GM21825 (cell line): ENCODE data around the gene BTG2.
"Not testable (repeated sequence)": the region's sequence is repeated elsewhere in the genome, so short reads cannot be mapped to it uniquely, and the experiment has no call there.

Experiments
- ATAC-seq: cut with Tn5 transposase; IDR thresholded peaks from one replicate; pipeline ENCODE4 v1.9.1; 2021; ENCODE audit warnings: mild to moderate bottlenecking, moderate library complexity; ENCODE audit not compliant: unreplicated experiment

The BTG2 gene

DNA sequence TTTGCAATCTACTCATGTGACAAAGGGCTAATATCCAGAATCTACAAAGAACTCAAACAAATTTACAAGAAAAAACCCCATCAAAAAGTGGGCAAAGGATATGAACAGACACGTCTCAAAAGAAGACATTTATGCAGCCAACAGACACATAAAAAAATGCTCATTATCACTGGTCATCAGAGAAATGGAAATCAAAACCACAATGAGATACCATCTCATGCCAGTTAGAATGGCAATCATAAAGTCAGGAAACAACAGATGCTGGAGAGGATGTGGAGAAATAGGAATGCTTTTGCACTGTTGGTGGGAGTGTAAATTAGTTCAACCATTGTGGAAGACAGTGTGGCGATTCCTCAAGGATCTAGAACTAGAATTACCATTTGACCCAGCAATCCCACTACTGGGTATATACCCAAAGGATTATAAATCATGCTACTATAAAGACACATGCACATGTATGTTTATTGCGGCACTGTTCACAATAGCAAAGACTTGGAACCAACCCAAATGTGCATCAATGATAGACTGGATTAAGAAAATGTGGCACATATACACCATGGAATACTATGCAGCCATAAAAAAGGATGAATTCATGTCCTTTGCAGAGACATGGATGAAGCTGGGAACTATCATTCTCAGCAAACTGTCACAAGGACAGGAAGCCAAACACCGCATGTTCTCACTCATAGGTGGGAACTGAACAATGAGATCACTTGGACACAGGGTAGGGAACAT lies 8.9 kb downstream of the BTG2 start:
- not testable (repeated sequence) for ATAC-seq

DNA sequence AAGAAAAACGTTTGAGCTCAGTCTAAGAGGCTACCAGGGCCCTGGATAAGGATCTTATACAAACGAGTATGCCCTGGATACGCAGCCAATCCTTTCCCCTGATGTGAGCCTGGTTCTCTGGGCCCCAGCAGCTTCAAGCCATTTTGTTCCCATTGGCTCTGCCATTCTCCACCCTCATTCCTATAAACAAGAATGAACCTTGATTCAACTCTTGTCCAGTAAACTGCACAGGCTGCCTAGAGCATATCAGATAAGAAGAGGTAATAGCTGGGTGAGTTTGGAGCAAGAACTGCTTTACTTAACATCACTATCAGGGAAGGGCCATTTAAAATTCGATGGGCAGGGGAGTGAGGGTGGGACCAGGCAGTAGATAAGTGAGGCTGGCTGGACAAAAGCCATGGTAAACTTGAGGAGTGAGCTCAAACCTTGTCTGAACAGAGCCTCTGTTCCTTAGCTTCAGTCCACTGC lies 11.3 kb downstream of the BTG2 start:
- no peak for ATAC-seq

DNA sequence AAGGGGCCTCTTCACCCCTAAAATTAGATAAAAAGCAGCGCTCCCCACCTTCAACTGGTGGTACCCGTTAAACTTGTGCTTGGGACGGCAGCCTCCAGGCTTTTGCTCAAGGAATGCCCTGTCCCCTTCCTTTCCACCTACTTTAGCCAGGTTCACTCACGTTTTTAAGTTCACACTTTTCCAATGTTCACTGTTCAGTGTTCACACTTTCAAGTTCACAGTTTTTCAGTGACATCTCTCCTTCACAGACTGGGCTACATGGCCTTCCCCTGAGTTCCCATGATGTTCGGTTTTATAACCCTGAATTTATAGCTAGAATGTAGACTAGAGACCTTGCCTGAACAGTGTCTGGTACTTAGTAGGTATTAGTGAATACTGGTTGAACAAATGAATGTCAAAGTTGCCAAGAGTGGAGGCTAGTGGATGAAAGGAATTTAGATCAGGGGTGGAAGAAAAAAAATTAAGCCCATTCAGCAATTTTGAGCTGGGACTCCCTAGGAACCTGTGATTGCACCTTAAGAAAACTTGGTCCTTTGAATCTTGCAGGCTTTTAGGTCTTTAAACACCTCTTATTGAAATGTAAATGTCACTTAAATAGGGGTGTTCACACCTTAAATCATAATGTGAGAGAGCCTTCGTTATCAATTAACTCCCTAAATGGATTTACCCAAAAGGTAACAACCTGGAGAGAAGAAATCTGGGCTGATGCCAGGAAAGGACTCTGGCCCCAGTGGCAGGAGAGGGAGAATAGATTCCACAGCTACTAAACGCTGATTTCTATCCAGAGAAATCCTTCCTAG lies 12.3 kb downstream of the BTG2 start:
- ATAC-seq = no peak

DNA sequence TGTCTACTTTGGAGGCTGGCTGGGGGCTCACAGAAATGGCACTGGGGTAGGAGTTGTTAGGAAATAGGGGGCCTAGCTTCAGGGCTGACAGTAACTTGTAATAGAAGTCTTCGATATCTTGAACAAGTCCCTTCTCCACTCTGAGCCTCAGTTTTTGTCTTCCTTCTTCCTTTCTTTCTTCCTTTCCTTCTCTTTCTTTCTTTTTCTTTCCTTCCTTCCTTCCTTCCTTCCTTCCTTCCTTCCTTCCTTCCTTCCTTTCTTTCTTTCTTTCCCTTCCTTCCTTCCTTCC lies 12.9 kb downstream of the BTG2 start:
- no peak for ATAC-seq

DNA sequence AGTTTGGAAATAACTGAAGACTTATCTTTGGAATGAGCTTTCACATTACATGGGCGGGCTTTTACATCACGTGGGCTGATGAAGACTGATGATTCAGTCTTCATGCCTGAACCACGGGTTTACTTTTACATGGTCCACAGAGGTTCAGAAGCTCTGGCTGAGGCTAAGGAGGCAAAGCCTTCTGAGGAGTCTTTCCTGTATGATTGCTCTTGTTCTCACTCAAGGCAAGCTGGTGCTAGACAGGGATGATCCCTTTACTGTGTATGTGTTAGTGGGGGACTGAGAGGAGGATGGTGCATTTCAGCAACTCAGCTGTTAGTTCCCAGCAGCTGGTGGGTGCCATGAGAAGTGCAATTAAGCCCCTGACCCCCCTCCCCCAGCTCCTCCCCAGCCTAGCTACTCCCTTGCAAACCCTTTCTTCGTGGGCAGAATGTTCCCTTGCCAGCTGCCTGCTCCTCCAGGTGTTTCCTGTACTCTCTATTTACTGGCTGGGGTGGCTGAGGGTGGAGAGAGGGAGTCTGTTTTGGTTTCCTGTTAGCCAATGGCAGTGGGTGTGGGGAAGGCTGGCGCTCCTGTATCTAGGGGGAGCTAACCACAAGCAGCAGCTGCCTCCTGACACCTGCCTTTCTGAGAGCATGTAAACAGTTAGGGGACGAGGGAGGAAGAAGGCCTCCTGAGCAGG lies 15.4 kb downstream of the BTG2 start:
- ATAC-seq = peak; percentile 59

DNA sequence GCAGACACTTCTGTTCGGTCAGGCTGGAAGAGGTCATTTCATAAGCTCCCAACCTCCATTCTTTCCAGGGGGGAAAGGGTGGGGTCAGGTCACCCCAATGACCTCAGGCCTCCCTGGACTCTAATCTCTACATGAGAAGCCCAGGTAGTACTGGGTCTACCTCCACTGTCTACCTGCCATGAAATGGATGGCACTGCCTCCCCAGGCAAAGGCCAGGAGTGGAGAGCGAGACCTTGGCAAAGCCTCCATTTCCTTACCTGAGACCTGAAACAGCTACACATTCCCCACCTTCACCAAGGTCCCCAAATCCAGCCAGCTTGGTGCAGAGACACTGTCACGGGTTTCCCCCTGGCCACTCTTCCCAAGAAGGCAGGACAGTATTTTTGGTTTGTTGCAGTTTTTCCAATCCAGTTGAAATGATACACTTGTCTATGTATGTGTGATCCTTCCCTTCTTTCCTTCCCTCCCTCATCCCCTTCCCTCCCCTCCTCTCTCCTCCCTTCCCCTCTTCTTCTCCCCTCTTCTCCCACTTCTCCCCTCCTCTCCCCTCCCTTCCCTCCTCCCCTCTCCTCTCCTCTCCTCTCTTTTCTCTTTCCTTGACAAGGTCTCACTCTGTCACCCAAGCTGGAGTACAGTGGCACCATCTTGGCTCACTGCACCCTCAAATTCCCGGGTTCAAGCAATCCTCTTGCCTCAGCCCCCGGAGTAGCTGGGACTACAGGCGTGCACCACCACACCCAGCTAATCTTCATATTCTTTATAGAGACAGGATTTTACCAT lies 16.1 kb downstream of the BTG2 start:
- ATAC-seq = no peak

DNA sequence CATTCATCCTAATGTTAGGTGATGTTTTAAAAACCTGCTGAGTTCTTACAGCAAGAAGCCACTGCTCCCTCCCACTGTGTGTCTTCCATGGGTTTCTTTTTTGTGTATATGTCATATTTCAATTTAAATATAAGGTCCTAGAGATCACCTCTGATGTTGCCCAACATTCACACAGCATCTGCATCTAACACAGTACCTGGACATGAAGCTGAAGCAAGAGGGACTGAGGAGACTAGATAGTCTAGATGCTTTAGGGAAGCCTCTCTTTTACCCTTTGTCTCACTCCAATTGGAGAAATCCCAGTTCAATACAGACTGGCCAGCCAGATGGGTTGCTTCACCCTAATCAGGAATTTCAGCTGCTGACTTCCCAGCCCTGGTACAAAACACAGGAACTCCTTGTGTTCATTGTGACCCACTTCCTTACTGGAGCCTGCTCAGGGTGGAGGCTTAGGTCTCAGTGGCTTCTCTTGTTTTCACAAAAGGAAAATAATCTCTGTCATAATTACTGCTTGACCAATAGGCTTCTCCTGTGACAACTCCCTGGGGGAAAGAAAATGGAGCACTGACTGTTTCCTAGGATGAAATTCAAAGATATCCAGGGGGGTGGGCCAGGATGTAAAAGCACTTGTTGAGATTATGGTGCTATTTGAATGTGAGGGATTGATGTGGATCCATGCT lies 17.3 kb downstream of the BTG2 start:
- ATAC-seq = no peak

DNA sequence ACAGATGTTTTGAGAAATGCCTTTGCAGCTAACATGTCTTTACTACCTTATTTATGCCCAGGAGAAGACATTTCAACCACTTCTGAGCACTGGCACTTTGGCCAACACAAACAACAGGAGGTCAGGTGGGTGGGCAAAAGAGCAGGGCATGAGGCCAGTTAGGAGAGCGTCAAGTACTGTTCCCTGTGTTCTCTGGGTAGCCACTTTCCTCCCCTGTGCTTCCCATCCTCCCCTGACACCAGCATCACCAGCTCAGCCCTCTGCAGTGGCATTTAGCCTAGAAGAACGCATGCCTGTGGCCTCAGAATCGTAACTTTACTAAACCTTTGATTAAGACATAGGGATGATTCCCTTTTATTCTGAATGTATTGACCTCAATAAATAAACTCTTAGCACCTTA lies 18.3 kb downstream of the BTG2 start:
- ATAC-seq = no peak

DNA sequence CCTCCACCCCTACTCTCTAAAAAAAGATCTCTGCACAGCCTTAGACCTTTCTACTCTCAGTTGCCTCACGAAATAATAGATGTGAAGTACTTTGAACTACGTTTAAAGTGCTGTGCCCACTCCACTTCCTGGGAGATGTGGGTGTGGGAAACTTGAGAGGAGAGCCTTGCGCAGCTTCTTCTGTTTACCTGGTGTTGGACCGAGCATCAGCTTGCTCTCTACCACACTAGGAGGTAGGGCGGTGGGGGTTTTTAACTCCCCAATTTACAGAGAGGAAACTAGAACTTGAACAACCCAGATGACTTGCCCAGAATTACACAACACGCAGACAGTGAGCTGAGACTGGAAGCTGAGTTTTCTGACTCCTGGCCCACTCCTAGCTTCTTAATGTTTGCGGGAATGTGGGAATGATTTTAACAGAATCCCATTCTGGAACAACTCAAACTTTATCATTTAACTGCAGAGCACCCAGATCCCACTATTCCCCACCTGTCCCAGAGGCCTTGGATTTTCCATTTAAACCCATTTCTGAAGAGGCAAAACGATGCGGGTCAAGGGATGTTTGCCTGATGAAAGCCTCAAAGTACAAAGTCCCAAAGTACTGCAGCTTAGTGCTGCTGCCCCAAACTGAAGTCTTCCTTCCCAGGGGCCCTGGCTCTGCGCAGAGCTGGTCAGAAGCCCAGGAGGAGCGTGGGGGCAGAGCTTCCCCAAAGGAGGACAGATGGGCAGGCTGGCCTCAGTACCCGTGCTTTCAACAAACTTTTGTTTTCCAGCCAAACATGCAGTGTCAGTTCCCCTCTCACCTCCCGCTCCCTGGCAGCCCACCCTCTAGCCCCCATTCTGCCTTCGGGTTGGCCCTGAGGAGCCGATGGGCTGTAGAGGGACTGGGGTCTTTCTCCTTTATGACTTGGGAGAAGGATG lies 19.0 kb downstream of the BTG2 start:
- ATAC-seq = no peak

DNA sequence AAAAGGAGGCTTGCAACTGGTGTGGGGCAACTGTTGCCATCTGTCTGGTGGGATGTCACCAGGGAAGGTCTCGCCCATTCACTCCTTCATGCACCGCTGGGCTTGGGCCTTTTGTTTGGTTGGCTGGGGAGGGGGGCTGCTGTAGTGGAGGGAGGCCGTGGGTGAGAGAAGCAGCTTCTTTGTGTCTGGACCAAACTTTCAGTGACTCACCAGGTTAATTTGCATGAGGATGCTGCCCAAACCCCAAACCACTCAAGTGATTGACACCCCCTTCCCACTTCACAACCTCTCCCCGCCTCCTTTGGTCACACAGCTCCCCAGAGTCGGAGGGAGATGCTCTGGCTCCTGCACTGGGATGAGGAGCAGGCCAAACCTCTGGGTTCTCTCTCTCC lies 19.7 kb downstream of the BTG2 start:
- peak; percentile 29 for ATAC-seq

DNA sequence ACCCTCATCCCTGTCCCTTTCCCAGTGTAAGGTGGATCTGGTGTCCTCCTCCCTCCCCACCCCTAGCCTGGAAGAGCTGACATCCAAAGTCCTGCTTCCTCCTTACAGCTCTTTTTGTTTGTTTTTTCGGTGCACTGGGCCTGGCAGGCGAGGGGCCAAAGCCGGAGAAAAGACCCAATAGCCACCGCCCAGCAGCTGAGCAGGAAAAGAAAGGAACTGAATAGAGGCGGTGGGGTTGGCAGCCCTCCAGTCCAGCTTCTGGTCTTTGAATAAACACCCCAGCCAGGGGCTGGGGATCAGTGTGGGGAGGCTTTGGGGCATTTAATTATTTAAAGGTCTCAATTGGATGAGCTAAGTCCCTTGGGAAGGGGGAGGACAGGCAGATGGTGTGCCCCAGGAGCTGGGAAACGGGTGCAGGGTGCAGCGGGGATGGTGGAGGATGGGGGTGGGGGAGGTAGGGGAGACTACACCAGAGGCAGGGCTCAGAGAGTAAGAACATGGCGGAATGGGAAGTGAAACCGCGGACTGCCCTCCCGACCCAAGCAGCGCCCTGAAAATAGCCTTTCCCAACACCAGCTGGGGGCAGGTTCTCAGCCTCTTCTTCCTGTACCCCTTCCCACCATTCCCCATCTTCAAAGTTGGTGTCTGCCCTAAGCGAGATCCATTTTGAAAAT lies 20.2 kb downstream of the BTG2 start:
- no peak for ATAC-seq

DNA sequence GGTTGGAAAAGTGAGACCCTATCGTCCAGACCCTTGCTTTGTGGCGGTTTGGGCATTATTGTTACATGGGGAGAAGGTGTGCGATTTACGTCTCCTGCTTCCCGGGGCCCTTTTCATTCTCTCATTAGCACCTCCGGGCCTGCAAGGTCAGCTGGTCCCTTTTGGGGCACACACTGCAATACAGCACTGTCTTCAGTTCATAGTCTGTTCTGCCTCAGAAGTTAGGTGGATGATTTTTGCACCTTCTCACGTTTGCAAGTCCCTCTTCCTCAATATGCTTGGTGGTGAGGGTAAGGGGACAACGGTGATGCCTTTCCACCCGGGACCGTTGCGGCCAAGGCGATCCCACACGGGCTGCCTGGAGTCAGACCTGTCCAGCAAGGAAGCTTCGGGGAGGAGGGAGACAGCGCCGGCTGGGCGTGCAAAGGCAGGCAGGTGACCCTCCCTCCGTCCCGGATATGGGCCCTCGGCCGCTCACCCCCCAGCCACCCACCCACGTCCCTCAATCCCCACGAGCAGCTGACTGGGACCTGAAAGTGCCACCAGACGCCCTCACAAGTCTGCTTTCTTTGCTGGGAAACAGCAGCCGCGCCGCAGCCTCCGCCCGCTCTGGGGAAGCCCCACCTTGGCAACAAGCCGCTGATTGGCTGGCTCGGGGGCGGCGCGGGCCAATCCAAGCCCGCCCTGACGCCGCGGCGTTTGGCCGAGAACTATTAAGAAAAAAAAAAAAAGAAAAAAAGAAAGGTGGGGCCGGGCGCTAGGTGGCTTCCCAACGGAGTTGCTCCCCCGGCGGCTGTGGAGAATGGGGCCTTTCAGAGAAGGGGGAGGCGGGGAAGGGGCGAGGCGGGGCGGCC lies 21.7 kb downstream of the BTG2 start:
- peak; percentile 56 for ATAC-seq

DNA sequence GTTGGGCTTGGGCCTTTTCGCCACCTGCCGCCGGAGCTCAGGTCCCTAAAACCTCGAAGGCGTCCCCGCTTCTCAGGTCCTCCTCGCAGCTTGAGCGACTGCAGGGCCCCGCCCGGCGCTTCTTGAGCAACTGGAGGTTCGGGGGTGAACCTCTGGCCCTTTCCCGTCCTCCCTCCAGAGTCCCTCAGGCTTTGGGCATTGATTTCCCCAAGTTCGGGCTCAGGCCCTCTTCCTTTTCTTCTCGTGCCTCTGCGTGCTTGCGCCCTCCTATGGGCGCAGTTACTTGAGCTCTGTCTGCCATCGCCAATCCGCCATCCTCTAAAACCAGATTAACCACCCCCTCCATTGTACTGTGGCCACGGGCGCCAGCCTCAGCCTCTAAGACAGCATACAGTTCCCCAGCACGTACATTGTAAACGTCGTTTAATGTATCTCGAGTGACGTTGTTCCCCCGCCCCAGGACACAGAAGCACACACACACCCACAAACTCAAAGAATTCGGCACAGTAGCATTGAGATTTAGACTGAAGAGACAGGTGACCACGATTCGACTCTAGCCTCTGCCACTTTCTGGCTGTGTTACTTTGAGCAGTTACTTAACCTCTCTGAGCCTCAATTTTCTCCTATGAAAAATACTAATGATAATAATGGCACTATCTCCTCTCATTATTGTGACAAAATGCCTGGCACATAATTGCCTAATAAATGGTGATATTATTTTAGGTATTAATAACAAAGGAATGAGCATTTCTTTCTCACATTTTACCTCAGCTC lies 22.6 kb downstream of the BTG2 start:
- peak; percentile 30 for ATAC-seq

DNA sequence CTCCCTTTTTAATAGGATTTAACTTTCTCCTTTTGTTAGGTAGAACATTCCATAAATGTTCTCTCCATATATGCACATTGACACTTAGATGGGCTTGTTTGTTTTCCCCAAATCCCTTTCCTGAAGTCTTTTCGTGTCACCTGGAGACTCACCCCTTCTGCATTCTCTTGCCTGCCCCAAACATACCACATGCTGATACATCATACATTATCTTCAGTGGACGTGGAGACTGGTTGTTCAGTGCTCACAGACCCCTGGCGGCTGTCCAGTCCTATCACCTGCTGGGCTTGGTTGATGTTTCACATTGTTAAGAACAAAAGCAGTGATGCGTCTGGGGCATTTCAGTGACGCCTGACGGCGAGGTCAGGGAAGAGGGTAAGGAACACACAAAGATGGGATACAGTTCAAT lies 23.4 kb downstream of the BTG2 start:
- ATAC-seq = no peak

DNA sequence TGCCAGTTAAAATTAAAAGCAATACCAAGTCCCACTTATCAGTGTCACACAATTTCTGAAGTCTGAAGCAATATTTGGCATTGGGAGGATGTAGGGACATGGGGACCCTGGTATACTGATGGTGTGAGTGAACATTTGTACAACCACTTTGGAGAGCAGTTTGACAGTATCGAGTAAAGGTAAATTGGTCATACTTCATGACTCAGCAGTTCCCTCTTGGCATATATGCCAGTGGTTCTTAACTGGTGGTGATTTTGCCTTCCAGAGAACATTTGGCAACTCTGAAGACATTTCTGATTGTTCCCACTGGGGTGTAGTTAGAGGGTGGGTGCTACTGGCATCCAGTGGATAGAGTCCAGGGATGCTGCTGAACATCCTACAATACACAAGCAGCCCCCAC lies 25.9 kb downstream of the BTG2 start:
- no peak for ATAC-seq

DNA sequence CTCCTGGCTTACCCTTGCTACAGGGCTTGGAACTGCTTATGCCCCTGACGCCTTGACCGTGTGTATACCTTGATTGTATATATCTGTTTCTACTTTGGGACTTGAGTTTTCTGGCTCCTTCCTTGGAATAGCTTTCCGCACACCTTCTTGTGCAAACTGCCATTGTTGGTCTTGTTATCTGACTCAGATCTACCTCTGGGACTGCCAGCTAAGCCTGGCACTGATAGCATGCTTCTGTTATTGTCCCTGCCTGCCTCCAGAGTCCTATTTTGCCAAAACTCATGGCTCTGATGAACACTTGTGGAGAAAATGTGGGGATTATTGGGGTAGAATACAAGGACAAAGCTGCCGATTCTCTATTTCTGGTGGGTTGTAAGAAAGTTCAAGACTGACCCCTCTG lies 30.2 kb downstream of the BTG2 start:
- no peak for ATAC-seq

DNA sequence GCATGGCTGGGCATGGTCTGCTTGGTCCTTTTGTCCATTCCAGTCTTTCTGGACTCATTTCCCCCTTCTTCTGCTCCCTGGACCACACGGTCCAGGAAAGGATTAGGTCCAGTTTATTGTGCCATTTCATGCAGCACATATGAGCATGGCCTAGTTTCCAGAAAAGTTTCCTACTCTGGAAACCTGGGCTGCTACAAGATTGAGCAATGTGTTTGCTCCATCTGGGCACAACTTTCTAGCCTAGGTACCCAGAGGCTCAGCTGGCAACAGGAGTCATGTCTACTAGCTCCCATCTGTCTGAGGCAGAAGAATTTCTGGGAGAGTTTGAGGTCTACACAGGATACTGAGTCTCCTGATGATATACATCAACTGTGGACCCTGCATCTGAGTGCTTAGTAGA lies 30.8 kb downstream of the BTG2 start:
- ATAC-seq = no peak
